ENCODE measurements around the gene GK. TPM values are rescaled to one million over a fixed set of nuclear protein-coding genes. Genes with fewer than 3 reads are reported as not detected.
"Not testable (repeated sequence)": the region's sequence is repeated elsewhere in the genome, so short reads cannot be mapped to it uniquely, and the experiment has no call there.

Gene GK
- total RNA-seq, 2 experiments from 2014 or later, result 27.6 to 27.7 TPM

DNA sequence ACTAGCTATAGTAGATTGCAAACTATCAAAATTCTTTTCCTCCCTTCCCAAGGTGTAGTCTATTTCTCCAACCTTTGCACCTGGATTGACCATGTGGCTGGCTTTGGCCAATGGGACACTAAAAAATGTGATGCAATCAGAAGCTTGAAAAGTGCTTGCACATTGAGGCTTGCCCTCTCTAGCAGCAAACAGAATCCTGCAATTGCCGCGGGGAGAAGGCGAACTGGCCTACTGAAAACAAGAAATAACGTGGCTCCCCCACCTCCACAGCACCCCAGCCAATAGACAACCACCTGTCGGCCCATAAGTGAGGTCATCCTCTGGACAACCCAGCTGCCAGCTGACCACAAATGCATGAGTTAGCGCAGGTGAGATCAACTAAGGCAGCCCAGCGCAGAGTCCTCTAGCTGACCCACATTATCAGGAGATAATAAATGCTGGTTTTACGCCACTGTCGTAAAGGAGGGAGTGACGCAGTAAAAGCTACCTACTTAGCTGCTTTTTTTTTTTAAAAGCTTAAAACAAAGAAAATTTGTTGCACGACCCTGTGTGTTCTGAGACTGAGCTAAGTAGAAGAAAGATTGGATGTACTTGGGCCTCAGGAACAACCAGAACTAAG is 95.2 kb downstream of the GK start:
- POLR2A ChIA-PET, result no interaction called here
- CTCF ChIA-PET, result interaction anchor here (1.3 kb wide), 1 partner anchor 13 kb away, joined by 7 read pairs; no protein-coding TSS in a partner anchor
- ATAC-seq (no peak), DNase-seq (no peak)
- Mint-ChIP-seq H3K27ac (no peak overlapping the region), H3K4me3 (no peak overlapping the region), H3K4me1 (ENCODE audit: low read depth) (no peaks in the 10 kb centered on the region), H3K36me3 (ENCODE audit: low read depth) (no peaks in the 10 kb centered on the region), H3K9me3 (no peaks in the 10 kb centered on the region), H3K27me3 (no peaks in the 10 kb centered on the region)
- TF ChIP-seq, protein P1, sequence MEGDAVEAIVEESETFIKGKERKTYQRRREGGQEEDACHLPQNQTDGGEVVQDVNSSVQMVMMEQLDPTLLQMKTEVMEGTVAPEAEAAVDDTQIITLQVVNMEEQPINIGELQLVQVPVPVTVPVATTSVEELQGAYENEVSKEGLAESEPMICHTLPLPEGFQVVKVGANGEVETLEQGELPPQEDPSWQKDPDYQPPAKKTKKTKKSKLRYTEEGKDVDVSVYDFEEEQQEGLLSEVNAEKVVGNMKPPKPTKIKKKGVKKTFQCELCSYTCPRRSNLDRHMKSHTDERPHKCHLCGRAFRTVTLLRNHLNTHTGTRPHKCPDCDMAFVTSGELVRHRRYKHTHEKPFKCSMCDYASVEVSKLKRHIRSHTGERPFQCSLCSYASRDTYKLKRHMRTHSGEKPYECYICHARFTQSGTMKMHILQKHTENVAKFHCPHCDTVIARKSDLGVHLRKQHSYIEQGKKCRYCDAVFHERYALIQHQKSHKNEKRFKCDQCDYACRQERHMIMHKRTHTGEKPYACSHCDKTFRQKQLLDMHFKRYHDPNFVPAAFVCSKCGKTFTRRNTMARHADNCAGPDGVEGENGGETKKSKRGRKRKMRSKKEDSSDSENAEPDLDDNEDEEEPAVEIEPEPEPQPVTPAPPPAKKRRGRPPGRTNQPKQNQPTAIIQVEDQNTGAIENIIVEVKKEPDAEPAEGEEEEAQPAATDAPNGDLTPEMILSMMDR (IDR thresholded peaks at IDR 0.05), result no peak
- intact Hi-C loops (cut with micrococcal nuclease), result no loop called here

DNA sequence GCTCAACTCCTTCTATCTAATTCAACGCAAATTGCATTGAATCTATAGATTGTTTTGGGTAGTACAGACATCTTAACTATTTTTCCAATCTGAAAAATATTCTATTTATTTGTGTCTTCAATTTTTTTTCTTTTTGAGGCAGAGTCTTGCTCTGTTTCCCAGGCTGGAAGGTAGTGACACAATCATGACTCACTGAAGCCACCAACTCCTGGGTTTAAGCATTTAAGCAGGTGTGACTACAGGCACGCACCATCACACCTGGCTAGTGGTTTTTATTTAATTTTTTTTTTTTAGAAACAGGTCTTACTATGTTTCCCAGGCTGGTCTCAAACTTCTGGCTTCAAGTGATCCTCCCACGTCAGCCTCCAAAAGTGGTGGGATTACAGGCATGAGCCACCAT is 98.3 kb downstream of the GK start:
- ATAC-seq, result no peak
- Mint-ChIP-seq H3K4me3 (no peak overlapping the region), H3K27me3 (no peaks in the 10 kb centered on the region), H3K36me3 (ENCODE audit: low read depth) (no peaks in the 10 kb centered on the region), H3K9me3 (no peaks in the 10 kb centered on the region), H3K27ac (no peak overlapping the region), H3K4me1 (ENCODE audit: low read depth) (no peaks in the 10 kb centered on the region)
- intact Hi-C loops (cut with micrococcal nuclease), result no loop called here
- TF ChIP-seq, protein P1 (IDR thresholded peaks at IDR 0.05), result no peak
- no peak for DNase-seq
- CTCF ChIA-PET, result no interaction called here
- POLR2A ChIA-PET, result no interaction called here

DNA sequence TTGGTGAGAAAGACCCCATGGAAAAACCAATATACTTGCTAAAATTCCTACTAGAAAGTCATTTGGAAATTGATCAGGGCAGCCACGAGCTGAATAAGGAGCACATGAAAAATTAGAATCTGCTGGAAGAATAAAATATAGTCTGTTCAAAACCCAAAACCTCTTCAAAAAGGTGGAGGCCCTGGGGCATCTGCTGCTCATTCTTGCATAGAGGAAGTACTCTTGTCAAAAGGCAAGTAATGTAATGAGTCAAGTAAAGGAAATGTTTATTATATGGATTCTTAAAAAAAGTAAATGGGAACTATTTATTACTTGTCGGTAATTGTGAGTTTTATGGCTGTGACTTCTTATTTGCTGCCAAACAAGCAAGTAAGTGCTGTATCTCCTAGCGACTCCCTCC is 109.5 kb downstream of the GK start:
- Mint-ChIP-seq H3K4me3 (no peak overlapping the region), H3K36me3 (ENCODE audit: low read depth) (no peaks in the 10 kb centered on the region), H3K27me3 (no peaks in the 10 kb centered on the region), H3K4me1 (ENCODE audit: low read depth) (peaks cover 3% of the 10 kb centered on the region), H3K27ac (no peak overlapping the region), H3K9me3 (peaks cover 3% of the 10 kb centered on the region)
- CTCF ChIA-PET, result no interaction called here
- intact Hi-C loops (cut with micrococcal nuclease), result no loop called here
- ATAC-seq, result no peak
- POLR2A ChIA-PET, result no interaction called here
- TF ChIP-seq, protein P1 (IDR thresholded peaks at IDR 0.05), result no peak
- no peak for DNase-seq

DNA sequence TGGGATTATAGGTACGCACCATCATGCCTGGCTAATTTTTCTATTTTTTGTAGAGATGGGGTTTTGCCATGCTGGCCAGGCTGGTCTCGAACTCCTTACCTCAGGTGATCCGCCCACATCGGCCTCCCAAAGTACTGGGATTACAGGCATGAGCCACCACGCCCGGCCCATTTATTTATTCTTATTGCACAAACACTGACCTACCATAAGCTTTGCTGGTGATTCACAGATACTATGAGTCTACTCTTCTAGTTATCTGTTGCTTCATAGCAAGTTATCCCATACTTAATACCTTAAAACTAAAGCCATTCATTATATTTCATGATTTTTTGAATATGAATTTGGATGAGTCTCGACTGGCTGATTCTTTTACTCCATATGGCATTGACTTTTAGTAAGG is 120.5 kb downstream of the GK start:
- DNase-seq; H3K9me3 Mint-ChIP-seq; intact Hi-C loops (cut with micrococcal nuclease); H3K36me3 Mint-ChIP-seq (ENCODE audit: low read depth); POLR2A ChIA-PET; H3K27me3 Mint-ChIP-seq; CTCF ChIA-PET; H3K27ac Mint-ChIP-seq; H3K4me3 Mint-ChIP-seq; ATAC-seq; H3K4me1 Mint-ChIP-seq (ENCODE audit: low read depth): not testable (repeated sequence)

DNA sequence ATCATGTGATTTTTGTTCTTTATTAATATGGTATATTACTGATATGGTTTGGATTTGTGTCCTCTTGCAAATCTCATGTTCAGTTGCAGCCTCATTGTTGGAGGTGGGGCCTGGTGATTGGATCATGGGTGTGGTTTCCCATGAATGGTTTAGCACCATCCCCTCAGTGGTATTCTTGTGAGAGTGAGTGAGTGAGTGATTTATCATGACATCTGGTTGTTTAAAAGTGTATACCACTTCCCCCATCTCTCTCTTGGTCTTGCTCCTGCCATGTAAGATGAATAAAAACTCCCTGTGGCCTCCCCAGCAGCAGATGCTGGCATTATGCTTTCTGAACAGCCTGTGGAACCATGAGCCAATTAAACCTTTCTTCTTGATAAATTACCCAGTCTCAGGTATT is 124.4 kb downstream of the GK start:
- intact Hi-C loops (cut with micrococcal nuclease), result no loop called here

More for the DNA sequence above, 124.4 kb downstream of the GK start:
- ATAC-seq (peak; percentile 58), DNase-seq (peak; percentile 6)
- CTCF ChIA-PET, result no interaction called here
- TF ChIP-seq, protein P1 (IDR thresholded peaks at IDR 0.05), result no peak
- H3K27ac Mint-ChIP-seq, result no peak overlapping the region
- H3K4me3 Mint-ChIP-seq, result no peak overlapping the region
- POLR2A ChIA-PET, result no interaction called here
- no peaks in the 10 kb centered on the region for H3K36me3 Mint-ChIP-seq (ENCODE audit: low read depth)
- H3K9me3 Mint-ChIP-seq, result no peaks in the 10 kb centered on the region
- peaks cover 1% of the 10 kb centered on the region for H3K27me3 Mint-ChIP-seq
- peaks cover 20% of the 10 kb centered on the region for H3K4me1 Mint-ChIP-seq (ENCODE audit: low read depth)
